GM21381 (cell line): Measurements from ENCODE around the gene LY6G5C.
A peak's percentile ranks its signal among the peaks of the same experiment; 100 is the strongest.

Source experiments
- ATAC-seq: cut with Tn5 transposase; IDR thresholded peaks from one replicate; pipeline ENCODE4 v1.9.1; 2021; ENCODE audit warnings: mild to moderate bottlenecking, moderate library complexity; ENCODE audit not compliant: unreplicated experiment

The LY6G5C gene

DNA sequence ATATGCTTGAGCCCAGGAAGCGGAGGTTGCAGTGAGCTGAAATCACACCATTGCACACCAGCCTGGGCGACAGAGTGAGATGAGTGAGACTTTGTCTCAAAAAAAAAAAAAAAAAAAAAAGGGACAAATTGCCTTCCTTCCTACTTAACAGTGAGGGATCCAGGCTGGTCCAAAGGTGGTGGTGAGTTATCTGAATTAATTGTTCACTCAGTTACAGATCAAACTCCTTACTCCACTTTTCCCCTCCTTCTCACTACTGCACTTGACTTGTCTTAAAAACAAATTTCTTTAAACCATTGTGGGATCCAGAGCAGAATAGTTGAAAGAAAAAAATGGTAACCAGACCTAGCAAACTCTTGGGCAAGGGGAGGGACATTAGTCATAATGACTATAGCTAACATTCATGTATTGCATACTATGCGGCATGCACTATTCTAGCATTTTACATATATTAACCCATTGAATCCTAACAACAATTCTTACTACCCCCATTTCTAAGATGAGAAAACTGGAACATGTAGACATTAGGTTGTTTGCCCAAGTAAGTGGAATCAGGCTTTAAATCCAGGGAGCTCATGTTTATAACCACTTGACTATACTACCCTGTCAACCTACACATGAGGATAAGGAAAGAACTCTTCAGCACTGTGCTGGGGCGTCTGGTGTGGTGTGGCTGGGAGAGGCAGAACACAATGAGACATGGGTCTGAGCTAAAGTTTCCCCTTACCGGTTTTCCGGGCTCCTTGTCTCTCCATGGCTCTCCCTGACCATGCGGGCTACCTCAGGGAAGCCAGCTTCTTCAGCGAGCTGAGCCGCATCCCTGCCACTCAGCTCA, 17.5 kb downstream of the LY6G5C start:
- ATAC-seq = no peak

- no peak for ATAC-seq
Observed at GRCh38 chr6:31662124-31662723, 18.6 kb downstream of the LY6G5C start.

DNA sequence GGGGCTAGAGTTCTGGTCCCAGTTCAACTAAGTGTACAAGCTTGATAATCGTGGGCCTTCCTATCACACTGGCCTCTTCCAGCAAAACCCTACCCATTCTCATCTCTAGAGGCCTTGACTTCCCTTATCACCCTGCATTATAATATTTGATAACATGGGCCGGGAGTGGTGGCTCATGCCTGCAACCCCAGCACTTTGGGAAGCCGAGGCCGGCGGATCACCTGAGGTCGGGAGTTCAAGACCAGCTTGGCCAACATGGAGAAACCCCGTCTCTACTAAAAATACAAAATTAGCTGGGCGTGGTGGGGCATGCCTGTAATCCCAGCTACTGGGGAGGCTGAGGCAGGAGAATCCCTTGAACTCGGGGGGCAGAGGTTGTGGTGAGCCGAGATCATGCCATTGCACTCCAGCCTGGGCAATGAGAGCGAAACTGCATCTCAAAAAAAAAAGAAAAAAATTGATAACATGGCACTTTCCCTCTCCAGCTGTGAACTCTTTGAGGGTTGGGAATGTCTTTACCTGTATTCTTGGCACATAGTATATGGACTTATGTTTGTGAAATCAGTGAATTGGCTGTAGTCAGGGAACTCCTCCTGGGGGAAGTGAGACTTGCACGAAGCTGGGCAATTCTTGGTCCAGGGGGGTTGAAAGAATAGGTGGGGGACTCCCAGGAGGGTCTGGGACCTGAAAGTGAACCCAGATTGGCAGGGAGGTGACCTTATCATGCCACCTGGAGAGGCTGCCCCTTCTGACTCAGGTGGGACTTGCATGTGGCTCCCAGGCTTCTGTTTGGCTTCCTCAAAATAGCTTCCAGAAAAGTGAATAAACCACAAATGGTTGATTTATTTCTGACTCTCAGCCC, 19.4 kb downstream of the LY6G5C start:
- no peak for ATAC-seq

DNA sequence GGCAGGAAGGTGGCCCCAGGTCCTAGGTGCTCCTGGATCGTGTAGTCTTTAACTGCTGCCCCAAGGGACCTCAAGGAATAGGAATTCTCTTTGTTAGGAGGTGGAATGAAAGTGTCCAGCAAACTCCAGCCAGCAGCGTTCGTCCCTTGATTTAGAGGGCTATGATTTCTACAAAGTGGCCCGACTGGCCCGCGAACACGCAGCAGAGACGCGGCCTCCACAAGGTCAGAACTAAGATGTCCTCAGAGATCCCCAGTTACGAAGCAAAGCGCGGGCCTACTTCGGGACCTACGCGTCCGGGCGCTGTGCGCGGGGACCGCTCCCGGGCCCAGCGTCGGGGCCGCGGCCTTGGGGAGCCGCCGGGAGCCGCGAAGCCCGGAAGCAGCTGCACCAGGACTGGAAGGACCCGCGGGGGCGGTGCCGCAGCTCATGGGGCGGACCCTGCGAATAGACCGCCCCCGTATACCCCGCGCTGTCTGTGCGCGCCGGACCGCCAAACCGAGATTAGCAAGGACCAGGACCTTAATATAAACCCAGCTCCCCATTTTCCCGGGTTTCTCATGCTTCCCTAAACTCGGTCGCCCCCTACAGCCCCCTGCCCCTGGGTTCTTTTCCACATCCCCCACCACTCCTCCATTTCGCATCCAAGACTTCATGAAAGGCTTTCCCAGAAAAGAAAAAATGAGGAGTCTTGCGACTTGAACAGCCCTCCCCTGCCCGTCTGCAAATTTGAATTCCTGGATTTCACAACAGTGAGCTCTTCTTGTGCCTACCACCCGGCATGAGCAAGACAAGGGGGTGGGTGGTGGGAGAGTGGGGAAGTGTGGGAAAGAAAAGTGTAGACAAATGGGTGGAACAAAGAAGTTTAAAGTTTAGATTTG, 20.2 kb downstream of the LY6G5C start, which contains the start of gene C6orf47:
TSS of gene C6orf47 (minus strand) at position 398 of the 881 bp plus-strand sequence. CDS start 831 bp downstream, outside the sequence.
- peak; percentile 43 for ATAC-seq

DNA sequence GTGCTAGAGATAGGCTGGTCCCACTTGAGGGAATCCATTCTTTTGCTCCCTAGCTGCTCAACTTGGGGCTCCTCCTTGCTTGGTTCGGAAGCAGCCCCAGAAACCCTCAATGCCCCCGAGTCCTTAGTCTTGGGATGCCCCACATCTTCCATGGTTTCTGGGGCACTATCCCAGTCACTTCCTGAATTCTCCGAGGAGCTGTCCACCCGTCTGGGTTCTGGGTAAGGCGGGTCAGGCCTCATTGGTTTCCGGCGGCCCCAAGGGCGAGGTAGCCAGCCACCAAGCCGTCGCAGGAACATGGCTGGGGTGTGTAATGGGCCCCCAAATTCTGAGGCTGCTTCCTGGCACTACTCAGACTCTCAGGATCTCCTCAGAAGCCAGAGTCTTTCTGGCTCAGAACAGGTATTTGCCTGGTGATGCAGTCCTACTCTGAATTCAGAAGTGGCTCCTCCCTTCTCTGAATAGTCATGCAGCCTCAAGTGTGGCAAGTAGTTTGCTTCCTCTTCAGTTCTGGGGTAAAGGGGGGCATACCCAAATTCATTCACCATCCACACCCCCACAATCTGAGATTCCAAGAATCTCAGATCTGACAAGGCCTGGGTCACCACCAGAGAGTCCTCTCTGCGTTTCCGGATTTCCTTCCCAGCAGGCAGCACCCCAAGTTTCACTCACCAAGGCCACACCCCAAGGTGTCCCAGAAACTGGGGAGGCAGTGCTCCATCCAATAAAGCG, 21.1 kb downstream of the LY6G5C start:
- ATAC-seq = no peak

GRCh38 chr6:31658983-31659648, 21.8 kb downstream of the LY6G5C start:
- no peak for ATAC-seq

- ATAC-seq = no peak
Observed at GRCh38 chr6:31658158-31658688, 22.6 kb downstream of the LY6G5C start.

- ATAC-seq = no peak
Observed at GRCh38 chr6:31657406-31658157, 23.3 kb downstream of the LY6G5C start.

- no peak for ATAC-seq
Observed at GRCh38 chr6:31655349-31656237, 25.3 kb downstream of the LY6G5C start, which contains the start of gene APOM. TSS of gene APOM (plus strand) at chr6:31655894. CDS start at chr6:31655967, 73 bp downstream.

- ATAC-seq = no peak
Observed at GRCh38 chr6:31654574-31655348, 26.1 kb downstream of the LY6G5C start.

GRCh38 chr6:31652925-31653724, 27.7 kb downstream of the LY6G5C start:
- ATAC-seq = peak; percentile 54

DNA sequence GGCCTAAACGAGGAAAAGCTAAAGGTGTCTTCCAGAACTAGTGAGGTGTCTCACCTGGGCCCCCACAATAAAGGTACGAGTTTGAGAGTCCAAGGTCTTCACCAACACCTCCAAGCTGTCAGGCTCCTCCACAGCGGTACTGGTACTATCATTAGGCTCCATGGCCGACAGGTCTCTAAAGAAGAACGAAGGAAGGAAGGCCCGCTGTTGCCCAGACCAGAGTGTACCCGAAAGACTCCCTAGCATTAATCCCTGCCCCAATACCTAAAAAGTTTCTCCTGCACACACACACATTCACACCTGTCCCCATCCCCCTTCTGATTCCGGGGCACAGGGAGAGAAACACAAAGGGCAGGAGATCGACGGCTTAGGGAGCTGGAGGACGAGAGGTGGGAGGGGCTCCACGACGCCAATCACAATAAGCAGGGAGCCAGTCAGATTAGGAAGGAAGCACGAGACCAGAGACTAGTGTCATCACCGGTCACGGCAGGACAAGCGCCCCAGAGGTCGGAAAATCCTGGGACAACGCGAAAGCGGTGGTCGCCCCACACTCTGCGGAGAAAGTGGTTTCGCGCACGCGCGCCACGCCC, 29.2 kb downstream of the LY6G5C start:
- ATAC-seq = peak; percentile 28

GRCh38 chr6:31645325-31645724, 35.5 kb downstream of the LY6G5C start:
- no peak for ATAC-seq

DNA sequence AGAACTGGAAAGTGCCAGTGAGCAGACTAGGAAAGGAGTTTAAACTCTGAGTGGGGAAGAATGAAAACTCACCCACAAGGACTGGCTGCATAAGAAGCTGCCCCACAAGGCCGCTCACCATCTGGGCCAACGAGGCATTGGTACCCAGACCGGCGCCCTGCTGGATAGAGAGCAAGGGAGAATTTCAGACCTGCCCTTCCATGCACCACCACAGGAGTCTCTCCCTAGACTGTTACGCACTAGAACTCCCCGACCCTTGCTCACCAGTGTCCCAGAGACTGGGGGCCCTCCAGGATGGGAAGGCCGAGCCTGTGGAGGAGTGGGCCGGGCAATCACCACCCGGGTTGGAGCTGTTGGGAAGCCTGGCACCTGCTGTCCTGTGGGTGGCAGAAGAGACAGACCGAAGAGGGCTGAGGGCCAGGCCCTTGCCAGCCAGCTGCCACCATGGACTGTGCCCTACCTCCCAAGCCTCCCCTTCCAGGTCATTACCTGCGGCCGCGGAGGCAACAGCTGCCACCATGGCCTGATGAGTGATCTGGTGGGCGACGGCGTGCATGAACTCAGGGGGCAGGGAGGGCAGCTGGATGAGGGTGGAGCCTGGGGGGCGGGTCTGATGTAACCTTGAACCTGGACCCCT, 36.9 kb downstream of the LY6G5C start:
- ATAC-seq = no peak
